Adipocyte (in vitro differentiated cells): ENCODE measurements around the gene GABRB1.
A peak's percentile ranks its signal among the peaks of the same experiment; 100 is the strongest.

Source experiments
- DNase-seq: peaks from one replicate; pipeline ENCODE4 v3.0.0-alpha.2; 2015; ENCODE audit warnings: low read depth
- H3K27me3 ChIP-seq: replicated peaks from 2 replicates; pipeline ENCODE4 v1.7.0; 2013; ENCODE audit warnings: mild to moderate bottlenecking, low read length, moderate library complexity; ENCODE audit not compliant: control insufficient read depth, insufficient read depth
- H3K36me3 ChIP-seq: 2 replicates; pipeline ENCODE4 v1.7.0; 2013; ENCODE audit warnings: low read length, mild to moderate bottlenecking, moderate library complexity; ENCODE audit not compliant: control insufficient read depth, insufficient read depth, severe bottlenecking
- H3K4me1 ChIP-seq: 2 replicates; pipeline ENCODE4 v1.7.0; 2013; ENCODE audit warnings: mild to moderate bottlenecking, low read length, moderate library complexity; ENCODE audit not compliant: control insufficient read depth, insufficient read depth
- H3K4me3 ChIP-seq: 2 replicates; pipeline ENCODE4 v1.7.0; 2013; ENCODE audit warnings: mild to moderate bottlenecking, low read length, moderate library complexity
- H3K9ac ChIP-seq: 2 replicates; pipeline ENCODE4 v1.7.0; 2013; ENCODE audit warnings: mild to moderate bottlenecking, low read length, moderate library complexity
- H3K9me3 ChIP-seq: 2 replicates; pipeline ENCODE4 v1.7.0; 2013; ENCODE audit warnings: mild to moderate bottlenecking, low read length, moderate library complexity; ENCODE audit not compliant: control insufficient read depth

Gene GABRB1

GRCh38 chr4:47049347-47049746 lies 18.0 kb downstream of the GABRB1 start:
- Histone ChIP-seq H3K36me3 (no peaks in the 10 kb centered on the region), H3K9me3 (no peaks in the 10 kb centered on the region), H3K9ac (no peak overlapping the region), H3K27me3 (peaks cover 30% of the 10 kb centered on the region), H3K4me1 (peaks cover 15% of the 10 kb centered on the region), H3K4me3 (no peak overlapping the region)
- peak; percentile 37 for DNase-seq

GRCh38 chr4:47050761-47051725 lies 19.7 kb downstream of the GABRB1 start:
- no peak overlapping the region for H3K9ac ChIP-seq
- DNase-seq: no peak
- peaks cover 15% of the 10 kb centered on the region for H3K4me1 ChIP-seq
- no peak overlapping the region for H3K4me3 ChIP-seq
- H3K27me3 ChIP-seq: peaks cover 29% of the 10 kb centered on the region
- H3K9me3 ChIP-seq: no peaks in the 10 kb centered on the region
- no peaks in the 10 kb centered on the region for H3K36me3 ChIP-seq

DNA sequence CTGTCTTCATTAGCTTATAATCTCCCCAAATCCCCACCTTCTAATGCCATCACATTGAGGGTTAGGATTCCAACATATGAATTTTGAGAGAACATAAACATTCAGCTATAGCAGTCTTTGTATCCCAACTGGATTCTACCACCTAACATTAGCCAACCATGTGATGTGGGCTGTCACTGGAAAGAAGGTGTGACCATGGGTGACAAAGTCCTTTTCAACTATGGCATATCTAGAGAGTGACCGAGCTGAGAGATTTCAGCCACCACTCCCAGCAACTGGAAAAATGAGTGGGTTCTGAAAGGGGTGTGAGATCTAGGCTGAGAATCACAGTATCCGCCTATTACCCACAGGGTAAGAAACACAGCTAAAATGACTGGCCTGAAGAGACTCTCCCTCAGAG lies 22.1 kb downstream of the GABRB1 start:
- no peak overlapping the region for H3K4me3 ChIP-seq
- H3K27me3 ChIP-seq: peaks cover 36% of the 10 kb centered on the region
- peaks cover 15% of the 10 kb centered on the region for H3K4me1 ChIP-seq
- DNase-seq: no peak
- H3K36me3 ChIP-seq: no peaks in the 10 kb centered on the region
- H3K9ac ChIP-seq: no peak overlapping the region
- H3K9me3 ChIP-seq: no peaks in the 10 kb centered on the region

GRCh38 chr4:47054130-47054529 lies 22.8 kb downstream of the GABRB1 start:
- no peaks in the 10 kb centered on the region for H3K36me3 ChIP-seq
- H3K9me3 ChIP-seq: no peaks in the 10 kb centered on the region
- DNase-seq: no peak
- peaks cover 36% of the 10 kb centered on the region for H3K27me3 ChIP-seq
- no peak overlapping the region for H3K9ac ChIP-seq
- H3K4me3 ChIP-seq: no peak overlapping the region
- H3K4me1 ChIP-seq: peaks cover 10% of the 10 kb centered on the region

DNA sequence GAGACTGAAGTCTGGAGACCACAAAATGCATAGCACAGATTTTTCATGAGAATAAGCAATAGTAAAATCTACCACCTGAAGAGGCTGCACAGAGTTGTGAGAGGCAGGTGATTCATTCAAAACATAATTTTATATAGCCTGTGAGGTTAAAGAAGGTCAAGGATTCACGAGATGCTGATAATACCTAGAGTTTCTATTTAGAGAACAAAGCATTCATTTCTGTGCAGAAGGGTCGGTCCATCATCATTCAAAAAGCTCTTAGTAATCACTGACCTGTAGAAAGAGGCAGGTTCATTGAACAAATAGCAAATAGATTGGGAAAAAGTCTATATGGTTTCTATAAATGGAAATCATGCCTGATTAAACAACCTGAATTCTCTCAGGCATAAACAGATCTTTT lies 26.6 kb downstream of the GABRB1 start:
- H3K9me3 ChIP-seq: no peaks in the 10 kb centered on the region
- no peak overlapping the region for H3K4me3 ChIP-seq
- peaks cover 26% of the 10 kb centered on the region for H3K27me3 ChIP-seq
- DNase-seq: no peak
- H3K4me1 ChIP-seq: no peaks in the 10 kb centered on the region
- no peak overlapping the region for H3K9ac ChIP-seq
- H3K36me3 ChIP-seq: no peaks in the 10 kb centered on the region

- Histone ChIP-seq H3K9ac (no peak overlapping the region), H3K4me3 (no peak overlapping the region), H3K36me3 (no peaks in the 10 kb centered on the region), H3K9me3 (no peaks in the 10 kb centered on the region), H3K4me1 (no peaks in the 10 kb centered on the region), H3K27me3 (peaks cover 16% of the 10 kb centered on the region)
- DNase-seq: no peak
These were observed 29.2 kb downstream of the GABRB1 start for GRCh38 chr4:47060561-47060960.

- Histone ChIP-seq H3K4me3 (no peak overlapping the region), H3K27me3 (peaks cover 8% of the 10 kb centered on the region), H3K36me3 (no peaks in the 10 kb centered on the region), H3K9me3 (no peaks in the 10 kb centered on the region), H3K9ac (no peak overlapping the region), H3K4me1 (no peaks in the 10 kb centered on the region)
- peak; percentile 43 for DNase-seq
These were observed 30.1 kb downstream of the GABRB1 start for GRCh38 chr4:47061435-47061834.

DNA sequence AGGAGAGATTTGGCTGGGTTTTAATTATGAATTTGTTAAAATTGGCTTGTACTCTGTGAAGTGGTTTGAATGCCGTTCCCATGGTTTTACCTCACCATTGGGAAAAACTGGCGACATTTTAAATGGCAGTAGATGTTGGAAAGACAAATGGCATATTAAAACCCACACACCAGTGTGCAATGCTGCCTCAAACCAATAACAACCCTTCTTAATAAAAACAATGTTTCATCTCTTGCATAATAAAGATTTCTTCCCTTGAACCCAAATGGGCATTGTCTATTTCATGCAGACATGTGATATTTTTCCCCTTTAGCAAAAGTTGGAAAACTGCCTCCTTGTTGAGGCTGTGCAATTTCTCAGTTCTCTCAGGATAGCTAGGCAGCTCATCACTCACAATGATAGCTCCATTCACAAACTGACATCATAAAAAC lies 33.7 kb downstream of the GABRB1 start:
- Histone ChIP-seq H3K27me3 (peaks cover 18% of the 10 kb centered on the region), H3K9me3 (peaks cover 2% of the 10 kb centered on the region), H3K4me3 (no peak overlapping the region), H3K9ac (no peak overlapping the region), H3K4me1 (no peaks in the 10 kb centered on the region), H3K36me3 (no peaks in the 10 kb centered on the region)
- DNase-seq: no peak

DNA sequence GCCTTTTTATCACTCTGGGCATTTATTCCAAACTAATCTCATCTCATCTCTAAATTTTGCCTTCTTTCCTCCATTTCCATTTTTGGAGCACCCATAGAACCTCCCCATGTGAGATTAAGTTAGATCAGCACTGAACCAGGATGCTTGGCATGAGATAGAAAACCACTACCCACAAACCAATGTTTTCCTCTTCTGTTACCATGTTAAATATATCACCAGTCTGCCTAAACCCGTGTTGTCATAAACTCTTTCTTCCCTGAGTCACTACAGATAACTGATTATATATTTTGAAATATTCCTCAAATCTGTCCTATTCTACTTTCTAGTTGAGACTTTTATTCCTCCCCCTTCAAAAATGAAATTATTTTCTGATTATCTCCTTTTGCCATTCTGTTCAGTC lies 37.6 kb downstream of the GABRB1 start:
- Histone ChIP-seq H3K9ac (no peak overlapping the region), H3K36me3 (no peaks in the 10 kb centered on the region), H3K4me1 (peaks cover 6% of the 10 kb centered on the region), H3K9me3 (peaks cover 2% of the 10 kb centered on the region), H3K4me3 (no peak overlapping the region), H3K27me3 (peaks cover 18% of the 10 kb centered on the region)
- no peak for DNase-seq

DNA sequence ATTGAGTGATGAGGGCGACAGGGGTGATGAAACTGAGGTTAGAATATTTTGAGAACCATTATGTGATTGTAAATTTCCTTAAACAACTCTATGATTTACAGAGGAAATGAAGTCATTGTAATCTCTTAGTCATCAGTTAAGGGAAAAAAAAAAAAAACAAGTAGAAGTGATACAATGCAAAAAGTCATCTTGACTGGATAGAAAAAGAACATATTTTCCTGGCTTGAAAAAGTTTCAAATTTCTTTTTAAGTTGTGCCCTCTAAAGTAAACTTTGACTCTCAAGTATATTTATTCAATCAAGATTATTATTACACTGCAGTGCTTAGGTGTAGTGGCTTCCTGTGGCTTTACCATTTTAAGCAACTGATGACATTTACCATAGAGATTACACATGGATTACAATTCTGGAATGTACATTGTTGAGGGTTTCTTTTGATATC lies 40.6 kb downstream of the GABRB1 start:
- no peak overlapping the region for H3K9ac ChIP-seq
- peak; percentile 51 for DNase-seq
- H3K9me3 ChIP-seq: peaks cover 2% of the 10 kb centered on the region
- no peak overlapping the region for H3K4me3 ChIP-seq
- H3K4me1 ChIP-seq: peaks cover 23% of the 10 kb centered on the region
- no peaks in the 10 kb centered on the region for H3K36me3 ChIP-seq
- H3K27me3 ChIP-seq: peaks cover 17% of the 10 kb centered on the region

DNA sequence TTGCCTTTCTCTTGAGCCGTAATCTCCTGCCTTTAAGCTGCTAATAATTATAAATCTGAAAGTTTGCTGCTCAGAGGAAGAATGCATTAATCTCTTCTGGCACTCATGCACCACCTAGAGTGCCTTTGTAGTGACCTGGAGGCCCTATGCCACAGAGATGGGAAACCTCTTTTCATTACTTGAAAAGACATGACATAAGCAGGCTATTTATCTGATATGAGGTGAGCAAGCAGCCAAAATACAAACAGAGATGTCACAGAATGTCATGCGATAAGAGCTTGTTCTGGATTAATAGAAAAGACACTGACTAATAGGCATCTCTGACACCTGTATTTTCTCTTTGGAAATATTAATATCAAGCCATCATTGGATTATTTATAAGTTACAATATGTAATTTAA lies 42.3 kb downstream of the GABRB1 start:
- H3K27me3 ChIP-seq: peaks cover 8% of the 10 kb centered on the region
- DNase-seq: no peak
- no peak overlapping the region for H3K4me3 ChIP-seq
- H3K36me3 ChIP-seq: no peaks in the 10 kb centered on the region
- H3K4me1 ChIP-seq: peaks cover 23% of the 10 kb centered on the region
- no peaks in the 10 kb centered on the region for H3K9me3 ChIP-seq
- no peak overlapping the region for H3K9ac ChIP-seq
